Measurements from ENCODE around the gene RAD9A.
A peak's percentile ranks its signal among the peaks of the same experiment; 100 is the strongest.

The RAD9A gene

DNA sequence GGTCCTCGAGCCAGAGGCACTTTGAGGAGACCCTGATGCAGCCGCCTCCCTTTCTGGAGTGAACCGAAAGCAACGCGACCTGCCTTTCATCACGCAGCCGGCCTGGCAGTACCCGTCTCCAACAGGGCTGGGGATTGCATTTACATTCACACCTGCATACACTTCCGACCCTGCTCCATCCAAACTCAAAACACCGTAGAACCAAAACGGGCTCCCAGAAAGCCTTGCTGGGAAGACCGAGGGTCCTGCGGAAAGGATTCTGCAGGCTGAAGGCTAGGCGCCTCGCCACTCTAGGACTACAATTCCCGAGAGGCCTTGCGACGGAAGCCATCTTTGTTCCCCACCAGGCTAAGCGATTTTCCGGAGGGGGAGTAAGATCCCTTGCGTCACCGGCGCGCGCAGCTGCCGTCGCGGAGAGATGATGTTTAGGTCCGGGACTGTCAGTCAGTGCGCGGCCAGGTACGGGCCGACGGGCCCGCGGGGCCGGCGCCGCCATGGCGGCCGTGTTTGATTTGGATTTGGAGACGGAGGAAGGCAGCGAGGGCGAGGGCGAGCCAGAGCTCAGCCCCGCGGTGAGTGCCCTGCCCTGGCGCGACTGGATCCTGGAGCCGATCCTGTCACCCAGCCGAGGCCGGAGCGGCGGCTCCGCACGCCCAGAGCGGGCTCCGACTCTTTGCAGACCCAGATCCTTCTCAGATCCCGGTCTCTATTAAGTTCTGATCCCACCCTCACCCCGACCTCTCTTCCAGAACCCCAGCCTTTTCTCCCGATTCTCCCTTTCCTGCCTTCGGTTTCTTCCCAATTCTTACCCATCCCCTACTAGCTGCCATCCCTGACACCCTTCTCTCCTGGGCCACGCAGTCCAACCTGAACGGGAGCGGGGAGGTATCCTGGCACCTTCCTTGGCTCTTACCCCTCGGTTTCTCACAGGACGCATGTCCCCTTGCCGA is 36.5 kb downstream of the RAD9A start, which contains the start of gene RPS6KB2:
RPS6KB2 (plus strand) TSS at position 443 of the 950 bp plus-strand sequence; CDS start at position 495, 52 bp downstream.
- peak; percentile 96 for DNase-seq

- no peak for DNase-seq
These were observed 37.4 kb downstream of the RAD9A start for GRCh38 chr11:67429038-67429668.

DNA sequence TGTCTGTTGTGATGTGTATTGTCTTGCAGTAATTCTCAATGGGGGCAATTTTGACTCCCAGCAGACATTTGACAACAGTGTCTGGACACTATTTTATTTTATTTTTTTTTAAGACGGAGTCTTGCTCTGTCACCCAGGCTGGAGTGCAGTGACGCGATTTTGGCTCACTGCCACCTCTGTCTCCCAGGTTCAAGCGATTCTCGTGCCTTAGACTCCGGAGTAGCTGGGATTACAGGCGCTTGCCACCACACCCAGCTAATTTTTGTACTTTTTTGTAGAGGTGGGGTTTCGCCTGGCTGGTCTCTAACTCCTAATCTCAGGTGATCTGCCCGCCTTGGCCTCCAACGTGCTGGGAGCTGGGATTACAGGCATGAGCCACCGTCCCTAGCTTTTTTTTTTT is 37.9 kb downstream of the RAD9A start:
- no peak for DNase-seq

DNA sequence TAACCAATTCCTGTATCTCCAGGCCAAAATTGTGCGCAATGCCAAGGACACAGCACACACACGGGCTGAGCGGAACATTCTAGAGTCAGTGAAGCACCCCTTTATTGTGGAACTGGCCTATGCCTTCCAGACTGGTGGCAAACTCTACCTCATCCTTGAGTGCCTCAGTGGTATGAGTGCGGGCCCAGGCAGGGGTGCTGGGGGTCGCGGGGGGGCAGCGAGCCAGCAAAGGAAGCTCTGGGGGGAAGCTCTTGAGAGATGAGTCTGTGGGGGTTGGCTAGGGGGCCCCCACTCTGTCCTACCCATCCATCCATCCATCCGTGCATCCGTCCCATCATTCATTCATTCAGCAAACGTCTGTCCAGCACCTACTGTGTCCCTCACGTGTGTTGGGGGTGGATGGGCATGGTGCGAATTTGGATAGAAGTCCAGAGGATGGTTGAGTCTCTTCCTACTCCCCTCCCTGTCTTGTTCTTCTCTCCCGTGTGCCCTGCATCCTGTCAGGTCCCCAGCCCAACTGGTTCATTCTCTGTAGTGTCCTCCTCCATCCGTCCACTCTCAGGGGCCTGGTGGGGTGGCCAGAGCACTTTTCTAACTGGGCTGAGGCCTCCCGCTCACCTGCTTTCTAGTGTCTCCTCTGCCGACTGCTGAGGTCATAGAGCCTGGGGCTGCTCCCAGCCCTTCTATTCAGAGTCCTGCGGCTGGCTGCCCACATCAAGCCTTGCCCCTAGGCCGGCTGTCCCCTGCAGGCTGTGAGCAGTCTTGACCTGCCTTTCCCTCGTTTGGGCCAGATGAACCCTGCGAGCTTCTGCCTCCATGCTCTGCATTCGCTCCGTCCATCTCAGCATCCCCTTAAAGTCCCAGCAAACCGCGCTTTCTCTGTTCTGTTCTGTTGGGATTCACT is 39.8 kb downstream of the RAD9A start:
- no peak for DNase-seq

DNA sequence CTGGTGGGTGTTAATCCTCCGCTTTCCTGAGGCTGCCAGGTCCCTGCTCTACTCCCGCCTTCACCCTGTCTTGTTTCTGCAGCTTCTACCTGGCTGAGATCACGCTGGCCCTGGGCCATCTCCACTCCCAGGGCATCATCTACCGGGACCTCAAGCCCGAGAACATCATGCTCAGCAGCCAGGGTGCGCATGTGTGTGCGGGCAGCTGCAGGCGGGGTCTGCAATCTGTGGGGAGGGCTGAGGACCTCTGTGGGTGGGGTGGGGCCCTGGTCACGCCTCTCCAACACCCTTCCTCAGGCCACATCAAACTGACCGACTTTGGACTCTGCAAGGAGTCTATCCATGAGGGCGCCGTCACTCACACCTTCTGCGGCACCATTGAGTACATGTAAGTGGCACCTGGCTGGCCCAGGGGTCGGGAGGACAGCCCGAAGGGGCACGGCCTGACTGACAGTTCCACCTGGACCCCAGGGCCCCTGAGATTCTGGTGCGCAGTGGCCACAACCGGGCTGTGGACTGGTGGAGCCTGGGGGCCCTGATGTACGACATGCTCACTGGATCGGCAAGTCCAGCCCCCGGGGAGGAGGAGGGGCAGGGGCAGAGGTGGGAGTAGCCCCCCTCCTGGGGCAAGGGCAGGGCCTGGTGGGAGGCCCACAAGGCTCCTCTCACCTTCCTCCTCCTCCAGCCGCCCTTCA is 41.0 kb downstream of the RAD9A start:
- no peak for DNase-seq

- DNase-seq, result no peak
These were observed 42.0 kb downstream of the RAD9A start for GRCh38 chr11:67433536-67434394.

GRCh38 chr11:67434395-67434881 is 42.7 kb downstream of the RAD9A start:
- no peak for DNase-seq

DNA sequence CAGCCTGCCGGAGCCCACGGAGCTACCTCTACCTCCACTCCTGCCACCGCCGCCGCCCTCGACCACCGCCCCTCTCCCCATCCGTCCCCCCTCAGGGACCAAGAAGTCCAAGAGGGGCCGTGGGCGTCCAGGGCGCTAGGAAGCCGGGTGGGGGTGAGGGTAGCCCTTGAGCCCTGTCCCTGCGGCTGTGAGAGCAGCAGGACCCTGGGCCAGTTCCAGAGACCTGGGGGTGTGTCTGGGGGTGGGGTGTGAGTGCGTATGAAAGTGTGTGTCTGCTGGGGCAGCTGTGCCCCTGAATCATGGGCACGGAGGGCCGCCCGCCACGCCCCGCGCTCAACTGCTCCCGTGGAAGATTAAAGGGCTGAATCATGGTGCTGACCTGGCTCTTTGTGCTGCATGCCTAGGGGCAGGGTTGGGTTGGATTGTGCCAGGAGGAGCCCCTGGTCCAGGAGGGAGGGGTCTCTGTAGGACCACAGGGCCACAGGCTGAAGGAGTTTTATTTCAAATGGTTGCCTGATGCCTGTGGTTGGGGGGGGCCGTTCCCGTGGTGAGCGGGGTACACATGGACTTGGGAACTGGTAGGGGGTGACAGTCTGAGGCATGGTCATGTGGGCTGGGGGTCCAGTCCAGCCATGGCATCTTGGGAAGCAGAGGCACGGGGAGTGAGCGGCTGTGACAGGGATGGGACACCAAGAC is 43.4 kb downstream of the RAD9A start:
- no peak for DNase-seq

DNA sequence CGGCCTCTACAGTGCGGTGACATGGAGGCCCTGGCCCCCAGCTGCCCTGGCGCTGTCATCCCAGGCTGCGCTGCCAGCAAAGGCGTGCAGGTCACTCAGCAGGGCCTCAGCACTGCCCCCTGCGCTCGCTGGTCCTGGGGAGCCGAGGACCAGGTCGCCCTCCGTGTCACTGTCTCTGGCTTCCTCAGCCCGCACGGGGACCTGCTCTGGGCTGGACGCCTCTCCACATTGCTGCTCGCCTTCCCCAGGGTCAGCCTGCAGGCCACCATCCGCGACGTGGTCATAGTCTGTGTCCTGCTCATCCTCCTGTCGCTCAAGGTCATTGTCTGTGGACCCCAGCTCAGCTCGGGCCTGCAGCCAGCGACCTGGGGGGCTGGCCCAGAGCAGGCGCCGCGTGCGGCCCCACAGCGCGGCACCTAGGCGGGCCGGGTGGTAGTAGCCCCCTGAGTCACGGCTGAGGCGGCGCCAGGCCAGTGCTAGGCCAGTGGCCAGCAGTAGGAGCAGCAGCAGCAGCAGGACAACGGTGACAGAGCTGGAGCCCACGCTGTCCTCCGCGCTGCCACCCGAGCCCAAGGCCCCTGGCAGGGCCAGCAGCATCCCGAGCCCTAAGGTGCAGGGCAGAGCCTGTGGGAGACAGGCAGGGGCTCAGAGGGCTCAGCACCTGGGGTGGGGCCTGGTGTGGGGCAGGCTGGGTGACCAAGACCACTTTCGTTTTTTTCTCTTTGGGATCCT is 44.1 kb downstream of the RAD9A start:
- no peak for DNase-seq

GRCh38 chr11:67436459-67437081 is 44.8 kb downstream of the RAD9A start:
- DNase-seq, result peak; percentile 55

GRCh38 chr11:67437082-67437808 is 45.5 kb downstream of the RAD9A start, which contains the start of gene PTPRCAP:
TSS of gene PTPRCAP (minus strand) at chr11:67437682. CDS start at chr11:67437619, 63 bp downstream.
- DNase-seq, result peak; percentile 18

GRCh38 chr11:67437809-67438157 is 46.0 kb downstream of the RAD9A start:
- DNase-seq, result no peak

- DNase-seq, result no peak
These were observed 46.5 kb downstream of the RAD9A start for GRCh38 chr11:67438158-67438902.

DNA sequence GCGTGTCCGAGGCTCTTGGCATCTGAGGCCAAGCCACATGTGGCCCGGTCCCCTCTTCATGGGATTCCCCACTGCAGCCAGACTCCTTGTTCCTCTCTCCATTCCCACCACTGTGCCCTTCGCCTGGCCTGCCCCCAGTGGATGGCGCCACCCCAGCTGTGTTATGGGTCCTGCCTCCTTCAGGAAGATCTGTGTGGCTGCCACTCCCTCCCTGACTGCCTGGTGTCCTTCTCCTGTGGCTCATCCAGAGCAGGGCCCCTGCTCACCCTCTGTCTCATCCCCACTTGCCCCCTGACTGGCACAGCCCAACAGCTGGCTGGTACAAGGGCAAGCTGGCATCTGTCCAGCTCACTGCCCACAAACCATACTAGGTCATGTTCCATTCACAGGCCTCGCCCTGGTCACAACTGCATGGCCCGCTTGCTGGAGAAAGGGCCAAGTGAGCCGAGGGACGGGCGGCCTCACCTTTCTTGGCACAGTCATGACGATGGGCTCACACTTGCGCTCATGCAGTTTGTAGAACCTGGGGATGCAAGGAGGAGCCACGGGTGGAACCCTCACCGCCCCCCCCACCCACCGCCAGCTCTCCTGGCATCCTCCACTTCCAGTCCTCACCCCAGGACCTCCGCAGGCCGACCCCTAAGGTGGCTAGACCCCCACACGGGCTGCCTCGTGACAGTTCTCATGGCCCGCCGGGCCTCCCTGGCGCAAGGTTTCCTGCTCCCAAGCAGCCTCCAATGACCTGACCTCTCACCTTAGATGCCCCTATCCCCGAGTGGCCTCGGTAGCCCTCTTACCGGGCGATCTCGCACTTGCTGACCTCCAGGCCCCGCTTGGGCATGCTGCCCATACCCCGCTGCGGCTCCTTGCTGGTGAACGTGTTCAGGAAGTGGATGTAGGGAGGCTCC is 47.8 kb downstream of the RAD9A start:
- DNase-seq, result peak; percentile 23

DNA sequence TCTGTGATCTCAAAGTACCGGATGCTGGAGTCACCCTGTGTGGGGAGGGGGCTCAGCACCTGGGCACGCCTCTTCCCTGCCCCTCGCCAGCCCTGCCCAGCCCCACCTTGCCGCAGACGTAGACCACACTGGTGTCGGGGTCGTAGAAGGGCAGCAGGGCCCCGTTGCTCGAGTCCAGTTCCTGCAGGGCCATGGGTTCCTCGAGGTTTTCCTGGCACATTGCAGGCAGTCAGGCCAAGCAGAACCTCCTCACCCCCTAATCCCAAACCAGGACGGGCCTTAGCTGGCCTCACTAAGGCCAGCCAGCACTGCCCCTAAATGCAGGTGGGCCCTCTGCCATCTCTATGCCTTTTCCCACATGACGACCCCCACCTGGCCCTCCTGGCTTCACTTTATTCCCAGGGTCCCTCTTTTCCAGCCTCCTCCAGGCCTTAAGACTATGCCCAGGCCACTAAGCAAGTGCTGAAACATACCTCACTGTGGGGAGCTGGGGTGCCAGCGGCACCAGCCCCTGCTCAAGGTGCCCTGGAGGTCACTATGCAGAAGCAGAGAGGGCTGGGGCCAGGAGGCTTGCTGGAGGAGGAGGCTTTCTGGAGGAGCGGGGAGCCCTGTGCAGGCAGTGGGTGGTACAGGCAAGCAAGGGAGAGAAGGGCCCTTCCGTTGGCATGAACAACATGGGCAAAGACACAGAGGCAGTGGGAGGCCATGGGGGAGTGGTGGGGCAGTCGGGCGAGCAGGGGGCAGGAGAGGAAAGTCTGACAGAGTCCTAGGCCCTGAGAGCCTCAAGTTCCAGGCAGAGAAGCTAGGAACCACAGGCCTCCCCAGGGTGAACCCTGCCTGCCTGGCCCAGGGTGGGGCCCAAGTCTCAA is 48.7 kb downstream of the RAD9A start:
- DNase-seq, result no peak

All from fibroblast of skin of back (primary cell).